Measurements from ENCODE around the gene MRGPRE. TPM values are rescaled to one million over a fixed set of nuclear protein-coding genes. Genes with fewer than 3 reads are reported as not detected.
A peak's percentile ranks its signal among the peaks of the same experiment; 100 is the strongest.

MRGPRE gene
- total and polyA plus RNA-seq, 7 experiments from 2014 or later: not detected

DNA sequence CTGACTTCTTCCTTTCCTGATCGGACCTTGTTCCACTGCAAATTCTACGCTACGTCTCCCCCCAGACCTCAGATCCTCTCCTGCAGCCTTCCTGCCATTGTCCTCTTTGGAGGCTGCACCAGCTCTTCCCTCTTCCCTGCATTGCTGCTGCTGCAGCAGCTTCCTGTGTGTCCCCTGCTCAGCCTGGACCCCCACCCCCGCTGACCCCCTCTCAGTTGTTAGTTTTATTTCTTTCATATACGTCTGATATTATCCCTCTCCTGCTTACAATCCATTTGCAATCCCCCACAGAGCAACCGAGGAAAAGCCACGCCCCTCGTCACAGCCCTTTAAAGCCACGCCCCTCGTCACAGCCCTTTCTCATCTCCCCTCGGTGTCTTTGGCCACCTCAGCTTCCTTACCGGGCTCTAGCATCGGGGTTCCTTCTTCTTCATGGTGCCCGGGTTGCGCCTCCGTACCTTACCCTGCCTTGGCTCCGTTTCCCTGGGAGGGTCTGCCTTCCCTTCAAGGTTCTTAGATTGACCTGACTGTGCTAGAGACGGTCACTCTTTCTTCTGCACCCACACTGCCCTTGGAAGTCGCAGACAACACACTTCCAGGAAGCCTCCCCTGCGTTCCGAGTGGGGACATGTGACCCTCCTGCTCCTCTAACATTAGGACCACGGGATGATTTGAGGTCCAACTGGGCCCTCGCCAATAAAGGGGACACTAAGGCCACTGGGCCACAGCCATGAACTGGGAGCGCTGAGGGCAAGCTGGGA is 18.4 kb downstream of the MRGPRE start:
- peak overlapping the region in 1 of 9 donors; percentile 22 for H3K27ac Mint-ChIP-seq
- peaks cover 12 to 33% (median 22%) of the 10 kb centered on the region in 5 donors for H3K27me3 Mint-ChIP-seq
- H3K9me3 Mint-ChIP-seq: peaks cover 0 to 16% (median 9%) of the 10 kb centered on the region in 11 donors
- intact Hi-C loops (cut with micrococcal nuclease): no loop called here
- Histone ChIP-seq H3K4me1 (ENCODE audit: control insufficient read depth in 2 of 2, insufficient read depth in 2 of 2, low read length in 2 of 2) (peaks cover 0 to 3% of the 10 kb centered on the region in 2 donors), H3K27ac (ENCODE audit: low read depth, low read length) (no peak overlapping the region), H3K27me3 (ENCODE audit: control insufficient read depth in 2 of 2, insufficient read depth in 2 of 2, low read length in 2 of 2) (no peaks in the 10 kb centered on the region), H3K9me3 (ENCODE audit: control insufficient read depth in 2 of 3, low read length in 3 of 3) (no peaks in the 10 kb centered on the region), H3K4me3 (ENCODE audit: low read length) (no peak overlapping the region), H3K36me3 (ENCODE audit: control insufficient read depth in 2 of 3, insufficient read depth in 3 of 3, low read length in 3 of 3) (no peaks in the 10 kb centered on the region)
- DNase-seq (no peak), ATAC-seq (no peak)
- POLR2A ChIA-PET: no interaction called here
- peaks cover 0 to 6% (median 0%) of the 10 kb centered on the region in 5 donors for H3K36me3 Mint-ChIP-seq
- H3K4me1 Mint-ChIP-seq: peaks cover 0 to 7% (median 4%) of the 10 kb centered on the region in 7 donors
- CTCF ChIA-PET: no interaction called here
- H3K4me3 Mint-ChIP-seq: peak overlapping the region in 1 of 10 donors; percentile 54

DNA sequence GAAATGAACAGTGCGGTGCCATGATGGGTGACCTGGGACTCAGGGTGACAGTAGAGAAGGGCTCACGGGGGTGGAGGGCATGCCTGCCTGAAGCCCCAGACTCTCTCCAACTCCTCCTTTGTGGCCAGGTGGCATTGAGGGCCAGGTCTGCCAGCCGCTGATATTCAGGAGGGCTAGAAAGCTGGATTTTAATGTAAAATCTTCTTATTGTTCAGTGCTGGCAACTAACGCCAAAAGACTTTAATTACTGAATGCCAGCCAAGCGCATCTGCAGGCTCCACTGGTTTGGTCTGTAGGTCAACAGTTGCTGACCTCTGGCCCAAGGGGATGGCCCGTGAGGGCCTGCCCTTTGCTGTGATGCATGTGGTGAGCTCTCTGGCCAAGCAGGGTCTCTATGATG is 23.9 kb downstream of the MRGPRE start:
- no peak for DNase-seq
- intact Hi-C loops (cut with micrococcal nuclease): no loop called here
- H3K4me1 Mint-ChIP-seq: peaks cover 0 to 10% (median 0%) of the 10 kb centered on the region in 7 donors
- peaks cover 0 to 16% (median 9%) of the 10 kb centered on the region in 11 donors for H3K9me3 Mint-ChIP-seq
- H3K36me3 Mint-ChIP-seq: peaks cover 0 to 6% (median 0%) of the 10 kb centered on the region in 5 donors
- Histone ChIP-seq H3K4me1 (ENCODE audit: control insufficient read depth in 2 of 2, insufficient read depth in 2 of 2, low read length in 2 of 2) (no peaks in the 10 kb centered on the region), H3K9me3 (ENCODE audit: control insufficient read depth in 2 of 3, low read length in 3 of 3) (peaks cover 0 to 6% (median 0%) of the 10 kb centered on the region in 3 experiments), H3K27ac (ENCODE audit: low read depth, low read length) (no peak overlapping the region), H3K27me3 (ENCODE audit: control insufficient read depth in 2 of 2, insufficient read depth in 2 of 2, low read length in 2 of 2) (no peaks in the 10 kb centered on the region), H3K36me3 (ENCODE audit: control insufficient read depth in 2 of 3, insufficient read depth in 3 of 3, low read length in 3 of 3) (no peaks in the 10 kb centered on the region), H3K4me3 (ENCODE audit: low read length) (no peak overlapping the region)
- H3K27ac Mint-ChIP-seq: no peak overlapping the region
- POLR2A ChIA-PET: no interaction called here
- CTCF ChIA-PET: no interaction called here
- peaks cover 6 to 16% (median 9%) of the 10 kb centered on the region in 5 donors for H3K27me3 Mint-ChIP-seq
- ATAC-seq: no peak
- H3K4me3 Mint-ChIP-seq: no peak overlapping the region

DNA sequence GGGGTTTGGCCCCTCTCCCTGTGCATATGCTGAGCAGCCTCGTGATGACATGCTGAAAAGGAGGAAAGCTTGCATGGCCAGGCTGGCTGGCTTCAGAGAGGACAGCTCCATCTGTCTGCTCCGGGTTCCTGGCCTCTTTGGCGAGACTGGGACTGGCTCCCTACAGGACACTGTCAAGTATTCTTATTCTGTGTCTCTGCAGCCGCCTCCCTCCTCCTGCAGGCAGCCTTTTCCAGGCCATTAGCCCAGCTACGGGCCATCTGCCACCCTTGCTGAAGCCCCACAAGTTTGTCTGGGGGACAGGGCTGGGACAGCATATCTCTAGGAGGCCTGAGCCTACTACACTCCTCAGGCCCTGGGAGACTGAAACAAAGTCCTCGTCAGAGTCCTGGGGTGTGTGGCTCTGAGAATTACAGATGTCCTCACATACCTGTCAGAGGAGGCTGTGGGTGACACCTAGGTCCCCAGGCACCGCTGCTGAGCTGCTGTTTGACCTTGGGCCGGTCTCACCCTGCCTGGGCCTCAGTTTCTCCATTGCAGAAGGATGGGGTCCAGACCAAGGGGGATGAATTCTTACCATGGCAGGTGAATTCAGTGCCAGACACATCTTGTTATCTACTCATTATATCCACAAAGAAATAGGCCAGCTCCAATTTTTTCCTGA is 24.6 kb downstream of the MRGPRE start:
- H3K27me3 Mint-ChIP-seq: peaks cover 8 to 18% (median 11%) of the 10 kb centered on the region in 5 donors
- no peak overlapping the region for H3K27ac Mint-ChIP-seq
- H3K4me1 ChIP-seq (ENCODE audit: control insufficient read depth in 2 of 2, insufficient read depth in 2 of 2, low read length in 2 of 2): no peaks in the 10 kb centered on the region
- no peak overlapping the region for H3K4me3 Mint-ChIP-seq
- H3K4me1 Mint-ChIP-seq: peaks cover 0 to 14% (median 1%) of the 10 kb centered on the region in 7 donors
- no peaks in the 10 kb centered on the region for H3K27me3 ChIP-seq (ENCODE audit: control insufficient read depth in 2 of 2, insufficient read depth in 2 of 2, low read length in 2 of 2)
- ATAC-seq (no peak), DNase-seq (no peak)
- peaks cover 0 to 6% (median 0%) of the 10 kb centered on the region in 3 experiments for H3K9me3 ChIP-seq (ENCODE audit: control insufficient read depth in 2 of 3, low read length in 3 of 3)
- ChIA-PET POLR2A (no interaction called here), CTCF (no interaction called here)
- H3K27ac ChIP-seq (ENCODE audit: low read depth, low read length): no peak overlapping the region
- intact Hi-C loops (cut with micrococcal nuclease): no loop called here
- no peaks in the 10 kb centered on the region for H3K36me3 ChIP-seq (ENCODE audit: control insufficient read depth in 2 of 3, insufficient read depth in 3 of 3, low read length in 3 of 3)
- H3K4me3 ChIP-seq (ENCODE audit: low read length): no peak overlapping the region
- peaks cover 0 to 16% (median 8%) of the 10 kb centered on the region in 11 donors for H3K9me3 Mint-ChIP-seq
- H3K36me3 Mint-ChIP-seq: peaks cover 0 to 6% (median 0%) of the 10 kb centered on the region in 5 donors

DNA sequence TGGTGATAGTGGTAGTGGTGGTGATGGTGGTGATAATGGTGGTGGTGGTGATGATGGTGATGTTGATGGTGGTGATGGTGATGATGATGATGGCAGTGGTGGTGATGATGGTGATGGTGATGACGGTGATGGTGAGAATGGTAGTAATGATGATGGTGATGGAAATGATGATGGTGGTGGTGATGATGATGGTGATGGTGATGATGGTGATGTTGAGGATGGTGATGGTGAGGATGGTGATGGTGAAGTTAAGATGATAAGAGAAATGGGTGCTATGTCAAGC is 25.4 kb downstream of the MRGPRE start:
- H3K4me1 Mint-ChIP-seq: peaks cover 0 to 17% (median 4%) of the 10 kb centered on the region in 7 donors
- H3K4me3 ChIP-seq (ENCODE audit: low read length): no peak overlapping the region
- H3K4me3 Mint-ChIP-seq: no peak overlapping the region
- H3K27me3 Mint-ChIP-seq: peaks cover 9 to 18% (median 12%) of the 10 kb centered on the region in 5 donors
- peaks cover 0 to 13% (median 7%) of the 10 kb centered on the region in 11 donors for H3K9me3 Mint-ChIP-seq
- H3K4me1 ChIP-seq (ENCODE audit: control insufficient read depth in 2 of 2, insufficient read depth in 2 of 2, low read length in 2 of 2): no peaks in the 10 kb centered on the region
- no peak overlapping the region for H3K27ac Mint-ChIP-seq
- no peak overlapping the region for H3K27ac ChIP-seq (ENCODE audit: low read depth, low read length)
- no peaks in the 10 kb centered on the region for H3K36me3 ChIP-seq (ENCODE audit: control insufficient read depth in 2 of 3, insufficient read depth in 3 of 3, low read length in 3 of 3)
- peaks cover 0 to 5% (median 0%) of the 10 kb centered on the region in 5 donors for H3K36me3 Mint-ChIP-seq
- no peak for ATAC-seq
- peaks cover 0 to 6% (median 0%) of the 10 kb centered on the region in 3 experiments for H3K9me3 ChIP-seq (ENCODE audit: control insufficient read depth in 2 of 3, low read length in 3 of 3)
- POLR2A ChIA-PET: no interaction called here
- no peak for DNase-seq
- H3K27me3 ChIP-seq (ENCODE audit: control insufficient read depth in 2 of 2, insufficient read depth in 2 of 2, low read length in 2 of 2): no peaks in the 10 kb centered on the region
- CTCF ChIA-PET: no interaction called here
- intact Hi-C loops (cut with micrococcal nuclease): no loop called here

DNA sequence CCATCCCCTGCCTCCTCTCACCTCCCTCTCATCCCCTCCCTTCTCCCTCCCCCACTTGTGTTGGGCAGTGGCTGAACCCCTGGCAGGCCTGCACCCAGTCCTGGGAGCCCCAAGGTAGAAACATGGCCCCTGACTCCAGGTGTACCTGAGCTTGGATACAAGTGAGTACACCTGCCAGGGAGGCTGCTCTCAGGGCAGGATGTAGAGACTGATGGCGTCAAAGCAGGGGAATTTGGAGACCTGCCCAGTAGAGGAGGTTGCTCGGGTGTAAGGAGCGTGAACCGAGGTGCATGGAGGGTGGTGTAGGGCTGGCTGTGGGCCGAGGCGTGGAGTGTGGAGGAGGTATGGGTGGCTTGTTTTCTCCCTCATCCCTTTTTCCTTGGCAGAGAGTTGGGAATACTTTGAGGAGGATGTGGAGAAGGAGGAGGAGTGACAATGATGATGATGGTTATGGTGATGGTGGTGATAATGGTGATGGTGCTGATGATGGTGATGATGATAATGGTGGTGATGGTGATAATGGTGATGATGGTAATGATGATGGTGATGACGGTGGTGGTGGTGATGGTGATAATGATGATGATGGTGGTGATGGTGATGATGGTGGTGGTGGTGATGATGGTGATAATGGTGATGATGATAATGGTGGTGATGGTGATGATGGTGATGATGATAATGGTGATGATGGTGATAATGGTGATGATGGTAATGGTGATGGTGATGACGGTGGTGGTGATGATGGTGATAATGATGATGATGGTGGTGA is 25.9 kb downstream of the MRGPRE start:
- H3K36me3 Mint-ChIP-seq: no peaks in the 10 kb centered on the region
- no peaks in the 10 kb centered on the region for H3K4me1 ChIP-seq (ENCODE audit: control insufficient read depth in 2 of 2, insufficient read depth in 2 of 2, low read length in 2 of 2)
- no peak overlapping the region for H3K4me3 Mint-ChIP-seq
- ChIA-PET CTCF (no interaction called here), POLR2A (interaction anchor here (1.5 kb wide), 1 partner anchor 11 kb away, joined by 3 read pairs; no protein-coding TSS in a partner anchor)
- H3K27me3 ChIP-seq (ENCODE audit: control insufficient read depth in 2 of 2, insufficient read depth in 2 of 2, low read length in 2 of 2): no peaks in the 10 kb centered on the region
- peaks cover 0 to 8% (median 2%) of the 10 kb centered on the region in 11 donors for H3K9me3 Mint-ChIP-seq
- H3K27me3 Mint-ChIP-seq: peaks cover 4 to 13% (median 9%) of the 10 kb centered on the region in 5 donors
- DNase-seq: no peak
- peaks cover 0 to 17% (median 4%) of the 10 kb centered on the region in 7 donors for H3K4me1 Mint-ChIP-seq
- no peak overlapping the region for H3K27ac Mint-ChIP-seq
- no peak overlapping the region for H3K4me3 ChIP-seq (ENCODE audit: low read length)
- no peak for ATAC-seq
- H3K27ac ChIP-seq (ENCODE audit: low read depth, low read length): no peak overlapping the region
- H3K36me3 ChIP-seq (ENCODE audit: control insufficient read depth in 2 of 3, insufficient read depth in 3 of 3, low read length in 3 of 3): no peaks in the 10 kb centered on the region
- intact Hi-C loops (cut with micrococcal nuclease): no loop called here
- peaks cover 0 to 6% (median 0%) of the 10 kb centered on the region in 3 experiments for H3K9me3 ChIP-seq (ENCODE audit: control insufficient read depth in 2 of 3, low read length in 3 of 3)

DNA sequence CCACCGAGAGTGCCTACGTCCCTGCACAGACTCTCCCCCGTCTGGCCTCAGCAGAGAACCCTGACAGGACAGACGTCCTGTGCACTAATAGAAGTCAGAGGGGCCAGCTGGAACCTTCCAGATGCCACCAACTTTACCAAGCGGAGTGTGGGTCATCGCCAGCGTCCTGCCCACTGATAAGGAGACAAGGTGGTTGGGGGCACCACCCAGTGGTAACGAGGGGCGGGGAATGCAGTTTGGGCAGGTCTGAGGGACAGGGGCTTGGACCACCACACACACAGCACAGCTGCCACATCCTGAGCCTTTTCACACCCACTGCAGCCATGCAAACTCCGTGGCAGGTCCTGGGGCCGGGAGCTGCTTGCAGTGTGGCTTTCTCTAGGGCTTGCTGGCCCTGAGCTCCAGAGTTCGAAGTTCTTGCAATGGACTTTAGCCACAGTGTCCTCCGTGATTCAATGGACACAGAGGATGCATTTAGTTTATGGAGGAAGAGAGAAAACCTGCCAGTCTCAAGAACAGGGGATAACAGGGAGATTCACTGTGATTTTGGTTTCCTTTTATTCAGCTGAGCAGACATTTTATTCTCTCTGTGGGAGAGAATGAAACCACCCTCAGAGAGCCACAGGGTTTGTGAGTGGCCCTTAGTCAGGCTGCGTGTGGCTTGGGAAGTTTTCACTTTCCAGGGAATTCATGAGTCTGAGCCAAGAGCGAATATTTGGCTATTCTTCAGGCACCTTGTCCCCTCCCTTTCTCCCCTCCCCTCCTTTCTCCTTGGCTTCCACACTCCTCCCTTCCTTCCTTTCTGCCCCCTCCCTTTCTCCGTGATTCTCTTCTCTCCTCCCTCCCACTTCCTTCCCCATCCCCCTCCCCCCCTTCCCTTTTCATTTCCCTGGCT is 26.7 kb downstream of the MRGPRE start:
- H3K4me1 ChIP-seq (ENCODE audit: control insufficient read depth in 2 of 2, insufficient read depth in 2 of 2, low read length in 2 of 2): no peaks in the 10 kb centered on the region
- intact Hi-C loops (cut with micrococcal nuclease): no loop called here
- no peak overlapping the region for H3K27ac Mint-ChIP-seq
- ChIA-PET CTCF (no interaction called here), POLR2A (interaction anchor here (1.5 kb wide), 1 partner anchor 10 kb away, joined by 3 read pairs; no protein-coding TSS in a partner anchor)
- H3K9me3 ChIP-seq (ENCODE audit: control insufficient read depth in 2 of 3, low read length in 3 of 3): peaks cover 0 to 6% (median 0%) of the 10 kb centered on the region in 3 experiments
- no peak overlapping the region for H3K27ac ChIP-seq (ENCODE audit: low read depth, low read length)
- H3K9me3 Mint-ChIP-seq: peaks cover 0 to 2% (median 0%) of the 10 kb centered on the region in 11 donors
- ATAC-seq (peak; percentile 32), DNase-seq (no peak)
- H3K4me3 Mint-ChIP-seq: no peak overlapping the region
- no peaks in the 10 kb centered on the region for H3K27me3 ChIP-seq (ENCODE audit: control insufficient read depth in 2 of 2, insufficient read depth in 2 of 2, low read length in 2 of 2)
- no peak overlapping the region for H3K4me3 ChIP-seq (ENCODE audit: low read length)
- no peaks in the 10 kb centered on the region for H3K36me3 Mint-ChIP-seq
- peaks cover 5 to 17% (median 10%) of the 10 kb centered on the region in 5 donors for H3K27me3 Mint-ChIP-seq
- peaks cover 0 to 17% (median 4%) of the 10 kb centered on the region in 7 donors for H3K4me1 Mint-ChIP-seq
- no peaks in the 10 kb centered on the region for H3K36me3 ChIP-seq (ENCODE audit: control insufficient read depth in 2 of 3, insufficient read depth in 3 of 3, low read length in 3 of 3)

Measured in naive thymus-derived CD4-positive, alpha-beta T cell (primary cell).